Mesenchymal stem cell (in vitro differentiated cells and primary cell): ENCODE measurements around the gene RPRM.
A peak's percentile ranks its signal among the peaks of the same experiment; 100 is the strongest.

Source experiments
- DNase-seq: peaks from one replicate; pipeline ENCODE4 v3.0.0-alpha.2; 2013
- H2AFZ ChIP-seq: one replicate; pipeline ENCODE4 v1.6.1; 2013; ENCODE audit warnings: low read depth, mild to moderate bottlenecking, control low read depth, inconsistent platforms, low read length, moderate library complexity
- H2AK5ac ChIP-seq: 2 replicates; pipeline ENCODE4 v1.6.1; 2013; ENCODE audit warnings: low read length, moderate library complexity, mild to moderate bottlenecking, inconsistent platforms; ENCODE audit not compliant: severe bottlenecking
- H2BK120ac ChIP-seq: one replicate; pipeline ENCODE4 v1.6.1; 2013; ENCODE audit warnings: low read depth, mild to moderate bottlenecking, inconsistent platforms, low read length, moderate library complexity
- H2BK12ac ChIP-seq, 2 experiments: one replicate each; pipeline ENCODE4 v1.6.1; 2013; ENCODE audit warnings: inconsistent platforms in 2 of 2, low read length in 2 of 2, mild to moderate bottlenecking in 2 of 2, moderate library complexity in 2 of 2, control low read depth in 1 of 2
- H2BK15ac ChIP-seq: one replicate; pipeline ENCODE4 v1.6.1; 2013; ENCODE audit warnings: mild to moderate bottlenecking, low read depth, inconsistent platforms; ENCODE audit not compliant: poor library complexity, severe bottlenecking
- H2BK5ac ChIP-seq: 2 replicates; pipeline ENCODE4 v1.6.1; 2013; ENCODE audit warnings: low read depth, mild to moderate bottlenecking, low read length, control low read depth, inconsistent platforms; ENCODE audit not compliant: poor library complexity, severe bottlenecking
- H3K14ac ChIP-seq, 2 experiments: one replicate each; pipeline ENCODE4 v1.6.1; 2013; ENCODE audit warnings: inconsistent platforms in 2 of 2, low read length in 2 of 2, control low read depth in 1 of 2, mild to moderate bottlenecking in 1 of 2, moderate library complexity in 1 of 2
- H3K18ac ChIP-seq, 2 experiments: one replicate each; pipeline ENCODE4 v1.6.1; 2013; ENCODE audit warnings: inconsistent platforms in 2 of 2, low read length in 2 of 2, control low read depth in 1 of 2, low read depth in 1 of 2, mild to moderate bottlenecking in 1 of 2
- H3K23ac ChIP-seq, 2 experiments: one replicate each; pipeline ENCODE4 v1.6.1; 2013; ENCODE audit warnings: inconsistent platforms in 2 of 2, low read length in 2 of 2, mild to moderate bottlenecking in 2 of 2, moderate library complexity in 2 of 2, control low read depth in 1 of 2
- H3K27ac ChIP-seq: 2 replicates; pipeline ENCODE4 v1.5.1; 2013; ENCODE audit warnings: mild to moderate bottlenecking, moderate library complexity, low read length, control low read depth, inconsistent platforms; ENCODE audit not compliant: poor library complexity, severe bottlenecking
- H3K27me3 ChIP-seq, 2 experiments: 2 replicates each; pipeline versions ENCODE4 v1.6.1 to v1.7.0; 2013; ENCODE audit warnings: low read length in 2 of 2, mild to moderate bottlenecking in 2 of 2, moderate library complexity in 2 of 2, control low read depth in 1 of 2, inconsistent platforms in 1 of 2; ENCODE audit not compliant: control insufficient read depth in 1 of 2, insufficient read depth in 1 of 2
- H3K36me3 ChIP-seq, 2 experiments: 2 replicates each; pipeline versions ENCODE4 v1.6.1 to v1.7.0; 2013; ENCODE audit warnings: low read length in 2 of 2, control low read depth in 1 of 2, inconsistent platforms in 1 of 2, low read depth in 1 of 2, mild to moderate bottlenecking in 1 of 2; ENCODE audit not compliant: insufficient read depth in 2 of 2, control insufficient read depth in 1 of 2
- H3K4ac ChIP-seq, 2 experiments: one replicate each; pipeline ENCODE4 v1.6.1; 2013; ENCODE audit warnings: inconsistent platforms in 2 of 2, low read length in 2 of 2, mild to moderate bottlenecking in 2 of 2, moderate library complexity in 2 of 2, control low read depth in 1 of 2, low read depth in 1 of 2
- H3K4me1 ChIP-seq: 2 replicates; pipeline ENCODE4 v1.6.1; 2013; ENCODE audit warnings: low read depth, low read length, control low read depth; ENCODE audit not compliant: control insufficient read depth, insufficient read depth
- H3K4me2 ChIP-seq: 2 replicates; pipeline ENCODE4 v1.6.1; 2013; ENCODE audit warnings: low read length, mild to moderate bottlenecking, inconsistent platforms; ENCODE audit not compliant: poor library complexity, severe bottlenecking
- H3K4me3 ChIP-seq, 2 experiments: 2 replicates each; pipeline versions ENCODE4 v1.5.1 to v1.7.0; 2013; ENCODE audit warnings: low read length in 2 of 2, mild to moderate bottlenecking in 2 of 2, control low read depth in 1 of 2, low read depth in 1 of 2; ENCODE audit not compliant: insufficient read depth in 1 of 2
- H3K79me1 ChIP-seq: replicated peaks from 2 replicates; pipeline ENCODE4 v1.6.1; 2013; ENCODE audit warnings: mild to moderate bottlenecking, control low read depth, low read length, inconsistent platforms; ENCODE audit not compliant: poor library complexity, severe bottlenecking
- H3K9ac ChIP-seq: 2 replicates; pipeline ENCODE4 v1.7.0; 2013; ENCODE audit warnings: mild to moderate bottlenecking, low read length, moderate library complexity
- H3K9me3 ChIP-seq: 2 replicates; pipeline ENCODE4 v1.7.0; 2013; ENCODE audit warnings: mild to moderate bottlenecking, low read length; ENCODE audit not compliant: control insufficient read depth
- H4K8ac ChIP-seq: one replicate; pipeline ENCODE4 v1.6.1; 2013; ENCODE audit warnings: inconsistent platforms, mild to moderate bottlenecking, low read length, moderate library complexity
- H4K91ac ChIP-seq: one replicate; pipeline ENCODE4 v1.6.1; 2013; ENCODE audit warnings: mild to moderate bottlenecking, low read length, inconsistent platforms
- WGBS: methylation state at CpG from one replicate; pipeline ENCODE4 v1.1.7; 2013; ENCODE audit warnings: mixed read lengths; 5-methylcytosine and 5-hydroxymethylcytosine counted together

The RPRM gene

GRCh38 chr2:153495725-153496124, 17.2 kb upstream of the RPRM start:
- DNase-seq = no peak
- Histone ChIP-seq H3K9ac (no peak overlapping the region), H2BK120ac (no peak overlapping the region), H3K79me1 (no peaks in the 10 kb centered on the region), H4K8ac (no peak overlapping the region), H3K4me1 (no peaks in the 10 kb centered on the region), H3K18ac (no peak overlapping the region), H3K4me2 (no peak overlapping the region), H2BK12ac (no peak overlapping the region), H4K91ac (no peak overlapping the region), H3K36me3 (no peaks in the 10 kb centered on the region), H3K23ac (no peak overlapping the region), H2BK5ac (no peak overlapping the region), H3K4ac (no peak overlapping the region), H2AK5ac (no peak overlapping the region), H3K4me3 (no peak overlapping the region), H3K14ac (no peak overlapping the region), H2BK15ac (no peak overlapping the region), H2AFZ (no peak overlapping the region), H3K9me3 (no peaks in the 10 kb centered on the region), H3K27ac (no peak overlapping the region), H3K27me3 (no peaks in the 10 kb centered on the region)
- WGBS = 47% methylated on average over 1 of the region's 1 CpG

- H3K9me3 ChIP-seq = no peaks in the 10 kb centered on the region
- H3K27ac ChIP-seq = no peak overlapping the region
- peak overlapping the region in 1 of 2 experiments; percentile 32 for H3K4me3 ChIP-seq
- no peaks in the 10 kb centered on the region for H3K27me3 ChIP-seq
- H4K8ac ChIP-seq = no peak overlapping the region
- no peak overlapping the region for H4K91ac ChIP-seq
- H3K4ac ChIP-seq = no peak overlapping the region
- DNase-seq = no peak
- 45% methylated on average over 3 of the region's 3 CpGs for WGBS
- no peak overlapping the region for H3K23ac ChIP-seq
- H2BK120ac ChIP-seq = no peak overlapping the region
- H3K36me3 ChIP-seq = no peaks in the 10 kb centered on the region
- no peak overlapping the region for H2BK15ac ChIP-seq
- no peaks in the 10 kb centered on the region for H3K79me1 ChIP-seq
- no peak overlapping the region for H2AFZ ChIP-seq
- H3K14ac ChIP-seq = no peak overlapping the region
- no peaks in the 10 kb centered on the region for H3K4me1 ChIP-seq
- H3K18ac ChIP-seq = no peak overlapping the region
- H3K9ac ChIP-seq = no peak overlapping the region
- no peak overlapping the region for H2BK5ac ChIP-seq
- no peak overlapping the region for H2BK12ac ChIP-seq
- H2AK5ac ChIP-seq = no peak overlapping the region
- no peak overlapping the region for H3K4me2 ChIP-seq
Measured at GRCh38 chr2:153488072-153488471, 9.5 kb upstream of the RPRM start.

GRCh38 chr2:153487448-153487847, 8.9 kb upstream of the RPRM start:
- Histone ChIP-seq H3K9me3 (no peaks in the 10 kb centered on the region), H2BK5ac (no peak overlapping the region), H3K27me3 (no peaks in the 10 kb centered on the region), H3K18ac (no peak overlapping the region), H2AFZ (no peak overlapping the region), H2BK12ac (no peak overlapping the region), H2BK15ac (no peak overlapping the region), H3K9ac (no peak overlapping the region), H3K27ac (no peak overlapping the region), H3K4me2 (no peak overlapping the region), H3K14ac (no peak overlapping the region), H3K4me1 (no peaks in the 10 kb centered on the region), H2AK5ac (no peak overlapping the region), H3K4me3 (no peak overlapping the region), H2BK120ac (no peak overlapping the region), H4K8ac (no peak overlapping the region), H3K4ac (no peak overlapping the region), H3K79me1 (no peaks in the 10 kb centered on the region), H3K23ac (no peak overlapping the region), H3K36me3 (no peaks in the 10 kb centered on the region), H4K91ac (no peak overlapping the region)
- DNase-seq = no peak
- 82% methylated on average over 1 of the region's 1 CpG for WGBS

GRCh38 chr2:153479573-153479972, 1.0 kb upstream of the RPRM start:
- H3K36me3 ChIP-seq = peaks cover 0 to 5% of the 10 kb centered on the region in 2 experiments
- H2AFZ ChIP-seq = no peak overlapping the region
- H3K23ac ChIP-seq = no peak overlapping the region
- no peak overlapping the region for H2BK120ac ChIP-seq
- no peak overlapping the region for H3K27ac ChIP-seq
- H3K9ac ChIP-seq = no peak overlapping the region
- no peak overlapping the region for H2BK15ac ChIP-seq
- H4K91ac ChIP-seq = no peak overlapping the region
- DNase-seq = no peak
- H2BK12ac ChIP-seq = no peak overlapping the region
- peak overlapping the region in 1 of 2 experiments; percentile 75 for H3K4me3 ChIP-seq
- H2AK5ac ChIP-seq = no peak overlapping the region
- no peak overlapping the region for H3K18ac ChIP-seq
- H3K4me2 ChIP-seq = no peak overlapping the region
- H3K27me3 ChIP-seq = peaks cover 39 to 47% of the 10 kb centered on the region in 2 experiments
- no peaks in the 10 kb centered on the region for H3K79me1 ChIP-seq
- H3K4ac ChIP-seq = no peak overlapping the region
- H2BK5ac ChIP-seq = no peak overlapping the region
- WGBS = 41% methylated on average over 5 of the region's 5 CpGs
- no peak overlapping the region for H3K14ac ChIP-seq
- no peaks in the 10 kb centered on the region for H3K9me3 ChIP-seq
- peaks cover 21% of the 10 kb centered on the region for H3K4me1 ChIP-seq
- no peak overlapping the region for H4K8ac ChIP-seq
